LNCAP (cell line): ENCODE results near the gene SP1.

Source experiments
- TF ChIP-seq, protein P1 (sequence below): fragments of 450-650 bp; IDR thresholded peaks from 2 replicates; pipeline ENCODE4 v1.5.1; 2017; ENCODE audit warnings: mild to moderate bottlenecking

The SP1 gene

DNA sequence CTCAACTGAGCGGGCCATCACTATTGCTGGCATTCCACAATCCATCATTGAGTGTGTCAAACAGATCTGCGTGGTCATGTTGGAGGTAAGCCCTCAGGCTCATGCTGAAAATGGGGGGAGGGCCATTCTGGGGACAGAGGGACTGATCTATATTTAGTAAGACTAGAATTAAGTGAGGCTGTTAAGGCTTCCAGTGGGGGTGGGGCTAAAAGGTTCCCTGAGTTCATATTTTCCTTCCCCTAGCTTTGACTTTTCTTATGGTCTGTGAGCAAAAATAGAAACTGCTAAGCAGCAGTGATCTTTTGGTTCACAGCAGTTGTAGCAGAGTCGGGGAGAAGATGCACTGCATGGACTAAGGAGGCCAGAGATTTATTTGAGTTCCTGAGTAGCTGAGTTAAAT, 81.1 kb downstream of the SP1 start:
- TF ChIP-seq, protein P1, sequence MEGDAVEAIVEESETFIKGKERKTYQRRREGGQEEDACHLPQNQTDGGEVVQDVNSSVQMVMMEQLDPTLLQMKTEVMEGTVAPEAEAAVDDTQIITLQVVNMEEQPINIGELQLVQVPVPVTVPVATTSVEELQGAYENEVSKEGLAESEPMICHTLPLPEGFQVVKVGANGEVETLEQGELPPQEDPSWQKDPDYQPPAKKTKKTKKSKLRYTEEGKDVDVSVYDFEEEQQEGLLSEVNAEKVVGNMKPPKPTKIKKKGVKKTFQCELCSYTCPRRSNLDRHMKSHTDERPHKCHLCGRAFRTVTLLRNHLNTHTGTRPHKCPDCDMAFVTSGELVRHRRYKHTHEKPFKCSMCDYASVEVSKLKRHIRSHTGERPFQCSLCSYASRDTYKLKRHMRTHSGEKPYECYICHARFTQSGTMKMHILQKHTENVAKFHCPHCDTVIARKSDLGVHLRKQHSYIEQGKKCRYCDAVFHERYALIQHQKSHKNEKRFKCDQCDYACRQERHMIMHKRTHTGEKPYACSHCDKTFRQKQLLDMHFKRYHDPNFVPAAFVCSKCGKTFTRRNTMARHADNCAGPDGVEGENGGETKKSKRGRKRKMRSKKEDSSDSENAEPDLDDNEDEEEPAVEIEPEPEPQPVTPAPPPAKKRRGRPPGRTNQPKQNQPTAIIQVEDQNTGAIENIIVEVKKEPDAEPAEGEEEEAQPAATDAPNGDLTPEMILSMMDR, result no peak

DNA sequence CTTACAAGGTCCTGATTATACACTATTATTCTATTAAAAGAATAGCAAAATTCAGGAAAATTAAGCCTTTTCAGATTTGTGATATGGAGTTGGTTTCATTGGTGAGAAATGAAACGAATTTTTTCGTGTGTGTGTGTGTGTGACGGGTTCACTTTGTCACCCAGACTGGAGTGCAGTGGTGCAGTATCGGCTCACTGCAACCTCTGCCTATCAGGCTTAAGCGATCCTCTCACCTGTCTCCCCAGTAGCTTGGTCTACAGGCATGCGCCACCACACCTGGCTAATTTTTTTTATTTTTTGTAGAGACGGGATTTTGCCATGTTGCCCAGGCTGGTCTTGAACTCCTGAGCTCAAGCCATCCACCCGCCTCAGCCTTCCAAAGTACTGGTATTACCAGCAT, 81.6 kb downstream of the SP1 start:
- TF ChIP-seq, protein P1, result no peak

DNA sequence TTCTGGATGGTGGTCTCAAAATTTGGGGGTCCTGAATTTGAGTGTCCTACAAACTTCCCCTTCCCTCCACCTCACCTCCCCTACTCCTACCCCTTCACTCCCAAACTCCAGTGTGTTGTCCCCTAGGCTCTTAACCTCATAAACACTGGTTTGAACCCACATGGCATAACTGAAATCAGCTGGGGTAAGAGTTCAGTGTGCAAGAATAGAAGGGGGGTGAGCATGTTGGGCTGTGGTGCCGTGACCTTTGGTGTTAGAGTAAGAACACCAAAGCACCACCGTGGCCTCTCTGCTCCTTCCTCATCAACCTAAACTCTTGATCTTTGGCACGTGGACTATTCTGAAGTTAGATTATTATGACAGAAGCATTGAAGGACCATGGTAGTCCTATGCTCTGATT, 83.0 kb downstream of the SP1 start:
- TF ChIP-seq, protein P1, result no peak

DNA sequence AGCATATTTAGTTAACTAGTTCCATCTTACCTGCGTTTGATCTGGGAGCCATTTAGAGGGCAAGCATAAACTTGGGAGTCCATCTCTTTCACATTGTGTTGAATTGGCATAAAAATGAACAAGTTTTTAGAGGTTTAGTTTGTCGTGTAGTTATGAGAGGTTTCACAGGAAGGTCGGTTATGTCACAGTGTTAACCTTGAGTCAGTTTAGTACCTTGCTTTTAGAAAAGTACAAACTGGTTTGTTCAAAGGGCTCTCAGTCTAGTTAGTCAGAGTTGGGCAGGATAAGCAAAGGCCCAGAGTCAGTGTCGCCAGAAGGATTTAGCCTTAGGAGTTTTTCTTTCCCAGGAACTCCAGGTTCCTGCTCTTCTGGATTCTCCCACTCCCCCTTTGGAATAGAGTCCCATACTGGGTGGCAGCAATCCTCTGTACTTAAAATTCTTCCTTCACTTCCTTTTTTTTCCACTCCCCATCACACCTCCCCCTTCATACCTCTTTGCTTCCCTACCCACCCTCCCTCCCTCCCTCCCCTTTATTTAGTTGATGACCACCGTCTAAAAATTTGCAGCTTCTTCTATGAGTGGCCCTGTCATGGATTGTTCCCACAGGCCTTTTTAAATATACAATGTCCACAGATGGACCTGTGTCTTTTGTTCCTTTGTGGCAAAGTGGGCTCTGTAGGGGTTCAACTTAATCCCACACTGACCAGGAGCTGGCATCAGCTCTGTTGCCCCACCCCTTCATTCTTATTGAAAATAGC, 84.0 kb downstream of the SP1 start:
- TF ChIP-seq, protein P1, result no peak

DNA sequence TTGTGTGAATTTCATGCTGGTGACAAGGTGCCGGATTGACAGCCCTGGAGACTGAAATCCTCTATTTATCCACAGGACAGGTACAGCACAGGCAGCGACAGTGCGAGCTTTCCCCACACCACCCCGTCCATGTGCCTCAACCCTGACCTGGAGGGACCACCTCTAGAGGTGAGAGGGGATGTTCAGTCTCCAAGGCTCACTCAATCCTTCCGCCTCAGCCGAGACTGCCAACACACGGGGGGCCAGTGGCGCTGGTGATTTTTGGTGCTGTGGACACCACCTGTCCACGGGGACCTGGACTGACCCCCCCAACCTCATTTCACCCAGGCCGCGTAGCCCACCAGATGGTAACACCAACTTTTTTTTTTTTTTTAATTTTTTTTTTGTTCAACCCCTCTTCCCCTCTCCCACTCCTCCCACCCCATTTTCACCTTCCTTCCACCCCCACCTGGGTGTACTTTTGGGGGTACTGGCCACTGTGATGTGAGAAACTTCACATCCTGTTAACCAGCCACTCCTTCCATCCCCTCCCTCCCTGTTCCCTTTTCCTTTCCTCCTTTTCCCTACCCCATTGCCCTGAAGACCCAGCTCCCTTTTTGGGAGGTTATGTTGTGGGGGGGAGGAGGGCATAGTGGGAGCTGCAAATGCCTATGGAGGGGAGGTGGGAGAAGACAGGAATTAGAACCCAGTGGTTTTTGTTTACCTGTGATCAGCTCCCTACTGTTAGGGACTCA, 84.9 kb downstream of the SP1 start:
- TF ChIP-seq, protein P1, result no peak

DNA sequence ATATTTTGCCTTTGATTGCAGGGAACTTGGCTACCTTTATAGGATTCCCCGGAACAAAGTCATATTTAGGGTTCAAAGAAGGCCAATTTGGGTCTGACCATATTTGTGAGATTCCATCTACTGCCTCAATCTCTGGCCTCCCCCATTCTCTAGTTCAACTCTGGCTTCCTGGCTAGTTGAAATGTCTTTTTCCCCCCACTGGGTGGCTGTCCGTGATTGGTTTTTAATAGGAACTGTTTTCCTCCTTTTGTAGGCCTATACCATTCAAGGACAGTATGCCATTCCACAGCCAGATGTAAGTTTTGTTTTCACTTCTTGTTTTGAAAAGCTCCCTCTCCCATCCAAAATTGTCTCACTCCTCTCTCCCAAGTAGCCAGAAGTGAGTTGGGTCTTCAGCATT, 85.7 kb downstream of the SP1 start:
- TF ChIP-seq, protein P1, result no peak
